ENCODE data around the gene HDAC4.

The HDAC4 gene

GRCh38 chr2:239278361-239278760 lies 122.5 kb downstream of the HDAC4 start:
- Histone ChIP-seq H3K4me3 (no peak overlapping the region), H3K27ac (peak overlapping the region in 6 of 21 experiments; percentile 32 to 65 (median 48))

DNA sequence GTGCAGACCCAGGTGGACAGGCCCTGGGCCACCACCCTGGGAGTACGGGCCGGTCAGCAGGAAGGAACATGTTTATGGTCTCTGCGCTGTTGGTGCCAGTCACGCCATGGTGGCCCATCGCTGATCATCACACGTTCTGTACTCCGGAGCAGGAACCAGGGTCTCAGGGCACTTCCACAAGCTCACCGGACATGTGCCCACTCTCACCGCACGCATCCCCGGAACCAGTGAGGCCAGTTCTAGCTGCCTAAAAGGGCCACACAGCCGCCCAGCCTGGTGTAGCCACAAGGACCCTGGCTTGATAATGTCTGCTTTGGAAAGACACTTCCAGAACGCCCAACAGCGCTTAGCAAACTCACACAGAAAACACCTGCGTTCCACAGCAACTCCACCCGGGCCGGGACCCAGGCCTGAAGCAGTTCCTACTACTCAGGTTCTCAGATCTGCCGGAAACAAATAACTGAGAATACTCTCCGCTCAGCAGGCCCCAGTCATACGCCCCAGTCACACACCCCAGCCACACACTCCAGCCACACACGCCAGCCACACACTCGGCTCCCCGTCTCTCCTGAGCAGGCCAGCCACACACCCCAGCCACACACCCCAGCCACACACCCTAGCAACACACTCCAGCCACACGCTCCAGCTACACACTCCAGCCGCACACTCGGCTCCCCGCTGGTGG lies 123.3 kb downstream of the HDAC4 start:
- H3K27ac ChIP-seq: peak overlapping the region in 3 of 21 experiments; percentile 29 to 91 (median 47)
- H3K4me3 ChIP-seq: no peak overlapping the region

- Histone ChIP-seq H3K4me3 (no peak overlapping the region), H3K27ac (peak overlapping the region in 12 of 21 experiments; percentile 9 to 91 (median 84))
These were observed 124.0 kb downstream of the HDAC4 start for GRCh38 chr2:239276851-239277250.

DNA sequence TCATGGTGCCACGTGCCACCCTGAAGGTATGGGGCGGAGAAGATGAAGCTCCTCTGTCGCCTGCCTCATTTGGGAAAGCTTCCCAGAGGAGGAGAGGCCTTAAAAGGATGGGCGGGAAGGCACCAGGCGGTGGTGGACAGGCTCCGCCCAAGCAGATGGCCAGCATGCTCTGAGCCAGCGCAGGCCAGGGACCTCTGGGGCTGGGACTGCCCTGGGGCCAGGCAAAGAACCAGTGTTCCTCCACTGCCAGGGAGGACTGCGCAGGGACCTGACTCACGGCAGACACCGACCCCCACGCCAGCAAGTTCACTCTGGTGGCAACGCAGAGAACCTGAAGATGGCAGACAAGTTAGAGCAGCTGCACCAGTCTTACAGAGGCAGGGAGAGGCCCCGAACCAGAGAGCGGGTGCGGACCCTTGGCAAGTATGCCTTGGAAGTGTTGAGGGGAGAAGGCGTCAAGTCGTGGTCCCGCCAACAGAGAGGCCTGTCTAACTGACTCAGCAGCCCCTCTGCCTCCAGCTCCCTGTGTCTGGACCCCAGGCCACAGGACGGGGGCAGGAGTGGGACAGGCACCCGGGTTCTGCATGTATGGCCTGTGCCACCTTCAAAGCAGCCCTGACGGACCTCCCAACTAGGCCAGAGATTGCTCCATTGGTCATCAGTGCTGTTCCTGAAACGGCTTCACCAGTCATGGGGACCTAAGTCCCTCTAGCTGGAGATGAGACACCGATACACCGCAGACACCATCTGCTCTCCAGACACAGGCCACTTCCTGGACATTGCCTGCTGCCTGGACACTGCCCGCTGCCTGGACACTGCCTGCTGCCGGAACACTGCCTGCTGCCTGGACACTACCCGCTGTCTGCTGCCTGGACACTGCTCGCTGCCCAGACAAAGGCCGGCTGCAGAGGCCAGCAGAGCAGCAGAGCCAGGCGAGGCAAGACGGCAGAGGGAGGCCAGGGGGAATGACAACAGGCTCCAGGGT lies 124.7 kb downstream of the HDAC4 start:
- peak overlapping the region in 2 of 7 experiments; percentile 10 to 33 for H3K4me3 ChIP-seq
- H3K27ac ChIP-seq: peak overlapping the region in 20 of 21 experiments; percentile 69 to 91 (median 84)

GRCh38 chr2:239275044-239275685 lies 125.7 kb downstream of the HDAC4 start:
- Histone ChIP-seq H3K27ac (peak overlapping the region in 20 of 21 experiments; percentile 69 to 91 (median 84)), H3K4me3 (peak overlapping the region; percentile 3 to 33 (median 16))

DNA sequence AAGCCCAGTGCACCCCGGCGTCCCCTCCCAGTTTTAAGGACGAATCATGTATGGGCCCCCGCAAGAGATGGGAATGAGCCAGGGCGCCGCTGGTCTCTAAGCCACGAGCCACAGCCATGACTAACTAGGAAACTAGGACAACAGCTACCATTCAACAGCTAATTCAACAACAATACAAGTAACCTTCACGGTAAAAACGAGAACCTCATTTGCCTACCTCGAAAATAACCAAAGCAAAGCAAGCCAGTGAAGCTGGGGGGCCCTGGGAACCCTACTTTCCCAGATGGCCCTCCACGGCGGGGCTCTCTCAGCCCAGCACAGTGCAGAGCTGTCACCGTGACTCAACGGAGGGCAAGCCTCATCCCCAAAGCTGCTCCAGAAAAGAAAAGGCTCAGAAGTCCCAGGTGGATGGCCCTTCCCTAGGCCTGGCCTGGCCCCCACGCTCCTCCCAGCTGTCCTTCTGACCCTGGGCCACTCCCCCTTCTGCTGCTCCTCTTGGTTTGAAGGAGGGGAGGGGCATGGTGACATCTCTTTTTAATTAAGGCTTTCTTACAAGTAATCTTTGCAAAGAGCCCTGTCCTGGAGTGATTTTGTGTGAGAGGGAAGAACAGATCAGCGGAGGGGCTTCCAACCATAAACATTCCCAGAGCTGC lies 126.3 kb downstream of the HDAC4 start:
- Histone ChIP-seq H3K27ac (peak overlapping the region; percentile 4 to 91 (median 83)), H3K4me3 (peak overlapping the region in 6 of 7 experiments; percentile 3 to 33 (median 16))

GRCh38 chr2:239273280-239274234 lies 127.3 kb downstream of the HDAC4 start:
- H3K4me3 ChIP-seq: no peak overlapping the region
- peak overlapping the region in 12 of 21 experiments; percentile 31 to 91 (median 86) for H3K27ac ChIP-seq

DNA sequence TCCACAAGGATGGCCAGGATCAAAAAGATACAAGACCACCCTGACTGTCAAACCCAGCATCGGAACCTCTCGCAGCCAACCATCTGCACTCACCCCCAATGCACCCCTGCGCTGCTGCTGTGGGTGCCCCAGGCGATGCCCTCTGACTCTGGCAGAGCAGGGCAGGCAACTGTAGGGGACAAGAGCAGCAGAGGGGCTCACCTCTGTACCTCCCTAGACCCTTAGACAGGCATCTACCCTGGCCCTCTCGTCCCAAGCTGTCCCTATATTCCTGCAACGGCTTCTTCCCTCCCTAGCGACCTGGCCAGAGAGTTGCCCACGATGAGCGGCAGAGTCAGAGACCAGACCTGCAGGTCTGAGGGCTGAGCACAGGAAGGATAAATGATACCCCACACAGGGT lies 128.2 kb downstream of the HDAC4 start:
- Histone ChIP-seq H3K27ac (peak overlapping the region in 1 of 21 experiments; percentile 23), H3K4me3 (no peak overlapping the region)

DNA sequence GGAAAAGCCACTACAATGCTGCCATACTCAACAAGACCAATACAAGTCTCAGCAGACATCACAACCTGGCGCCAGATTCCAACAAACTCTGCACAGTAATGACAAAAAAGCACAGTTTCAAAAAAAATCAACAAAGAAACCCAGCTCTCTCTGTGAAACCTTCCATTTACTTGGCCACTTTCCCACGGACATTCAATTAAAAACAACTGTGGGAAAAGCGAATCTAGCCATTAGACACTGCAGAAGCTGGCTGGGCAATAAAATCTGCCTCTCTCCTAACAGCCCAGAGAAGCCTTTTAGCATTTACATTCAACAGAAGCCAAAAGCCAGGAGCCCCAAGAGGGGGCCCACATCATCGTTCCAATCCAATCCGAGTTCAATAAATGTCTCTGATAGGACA lies 128.9 kb downstream of the HDAC4 start:
- no peak overlapping the region for H3K4me3 ChIP-seq
- peak overlapping the region in 3 of 21 experiments; percentile 13 to 24 (median 18) for H3K27ac ChIP-seq

DNA sequence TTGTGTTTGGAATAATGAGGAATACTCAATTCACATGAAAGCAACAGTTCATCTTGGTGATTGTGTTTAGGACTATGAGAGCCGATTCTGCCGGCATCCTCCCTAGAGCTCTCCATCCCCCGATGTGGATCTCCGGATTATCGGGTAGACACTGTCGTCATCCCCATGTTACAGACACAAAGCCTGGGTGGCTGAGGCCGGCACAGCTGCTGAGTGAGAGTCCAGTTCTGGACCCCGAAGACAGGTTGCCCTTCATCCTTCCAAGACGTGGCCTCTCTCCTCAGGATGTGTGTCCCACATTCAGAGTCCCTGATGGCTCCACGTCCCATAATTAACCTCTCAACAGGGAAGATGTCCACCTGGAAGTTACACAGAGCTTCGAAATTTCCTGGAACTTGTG lies 129.3 kb downstream of the HDAC4 start:
- Histone ChIP-seq H3K27ac (peak overlapping the region in 4 of 21 experiments; percentile 9 to 24 (median 16)), H3K4me3 (no peak overlapping the region)

DNA sequence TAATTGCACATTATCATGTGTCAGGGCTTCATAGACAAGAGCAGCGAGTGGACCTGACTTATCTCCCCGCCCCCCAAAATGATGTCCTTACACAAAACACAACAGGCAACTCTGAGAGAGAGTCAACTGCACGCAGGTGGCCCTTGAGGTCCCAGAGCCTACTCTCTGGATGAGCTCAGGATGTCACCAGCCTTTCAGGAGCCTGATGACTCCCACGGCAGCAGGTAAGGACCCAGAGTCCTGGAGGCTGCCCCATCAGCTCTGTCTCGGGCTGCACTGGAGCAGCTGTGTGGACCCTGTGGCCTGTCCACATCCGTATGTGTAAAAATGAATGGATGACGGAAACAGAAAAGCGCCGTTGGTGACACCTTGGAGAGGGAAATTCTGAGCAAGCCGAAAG lies 130.9 kb downstream of the HDAC4 start:
- Histone ChIP-seq H3K4me3 (no peak overlapping the region), H3K27ac (no peak overlapping the region)

- no peak overlapping the region for H3K27ac ChIP-seq
- H3K4me3 ChIP-seq: no peak overlapping the region
These were observed 131.5 kb downstream of the HDAC4 start for GRCh38 chr2:239269173-239269885.

GRCh38 chr2:239268549-239268948 lies 132.3 kb downstream of the HDAC4 start:
- Histone ChIP-seq H3K27ac (peak overlapping the region in 11 of 21 experiments; percentile 2 to 93 (median 69)), H3K4me3 (no peak overlapping the region)

DNA sequence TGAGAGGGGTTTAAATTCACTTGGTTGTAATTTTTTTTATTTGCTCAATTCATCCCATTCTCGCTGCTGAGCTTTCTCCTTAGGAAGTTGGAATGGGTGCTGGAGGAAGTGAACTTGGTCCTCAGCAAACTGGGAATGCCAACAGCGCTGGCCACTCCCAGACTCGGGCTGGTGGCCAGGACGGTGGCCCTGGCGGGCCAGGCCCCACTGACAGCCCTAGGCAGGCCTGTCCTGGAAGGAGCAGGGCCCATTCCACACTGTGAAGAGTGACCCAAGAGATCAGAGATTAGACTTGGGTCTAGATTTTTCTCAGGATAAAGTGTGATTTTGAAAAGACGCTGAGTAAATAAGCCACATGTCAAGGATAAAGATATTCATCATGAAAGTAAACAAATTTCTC lies 132.7 kb downstream of the HDAC4 start:
- peak overlapping the region in 12 of 21 experiments; percentile 9 to 93 (median 73) for H3K27ac ChIP-seq
- H3K4me3 ChIP-seq: no peak overlapping the region

- Histone ChIP-seq H3K4me3 (peak overlapping the region in 6 of 7 experiments; percentile 12 to 34 (median 28)), H3K27ac (peak overlapping the region in 20 of 21 experiments; percentile 29 to 93 (median 79))
These were observed 133.4 kb downstream of the HDAC4 start for GRCh38 chr2:239267288-239267951.

DNA sequence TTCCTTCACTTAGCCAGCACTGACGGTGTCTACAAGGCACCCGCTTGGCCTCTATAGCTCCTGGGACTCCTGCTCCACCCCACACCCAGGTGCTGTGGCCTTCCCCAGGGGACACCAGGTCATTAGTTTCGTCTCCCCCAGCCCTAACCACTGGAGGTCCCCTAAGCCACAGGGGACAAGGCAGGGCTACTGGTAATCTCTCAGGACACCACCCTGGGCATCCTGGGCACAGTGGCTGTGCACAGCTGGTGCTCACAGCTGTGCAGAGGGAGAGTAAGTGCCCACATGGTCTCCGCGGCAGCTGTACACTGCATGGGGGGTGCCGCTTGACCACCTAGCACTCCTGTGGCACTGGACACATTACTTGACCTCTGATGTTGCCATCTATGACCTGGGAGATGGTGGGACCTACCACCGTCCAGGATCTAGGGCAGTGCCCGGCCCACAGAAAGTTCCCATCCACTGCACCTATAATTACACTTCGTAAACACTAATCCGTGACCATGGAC lies 134.0 kb downstream of the HDAC4 start:
- peak overlapping the region in 6 of 7 experiments; percentile 12 to 34 (median 28) for H3K4me3 ChIP-seq

GRCh38 chr2:239266434-239266766 lies 134.4 kb downstream of the HDAC4 start:
- Histone ChIP-seq H3K27ac (peak overlapping the region in 19 of 21 experiments; percentile 52 to 93 (median 80)), H3K4me3 (peak overlapping the region in 6 of 7 experiments; percentile 12 to 34 (median 28))

More for the DNA sequence above, 134.0 kb downstream of the HDAC4 start:
- peak overlapping the region in 20 of 21 experiments; percentile 29 to 93 (median 79) for H3K27ac ChIP-seq

Data from skin epidermis (tissue), 12 donors.